Measurements from ENCODE around the gene AOAH. TPM values are rescaled to one million over a fixed set of nuclear protein-coding genes. Genes with fewer than 3 reads are reported as not detected.

Gene AOAH
- total and polyA plus RNA-seq, 2 of the 4 experiments (the other 2 are of a cell fraction) = not detected

GRCh38 chr7:36546331-36546730 is 178.0 kb downstream of the AOAH start:
- POLR2A ChIA-PET (ENCODE audit: unreplicated experiment) = no interaction called here
- no TSS peak for BruUV-seq (replicated peaks)

More at GRCh38 chr7:36546331-36546730, 178.0 kb downstream of the AOAH start:
- no peaks in the 10 kb centered on the region for H3K9me1 ChIP-seq (ENCODE audit: insufficient read depth, low read length)
- H3K18ac ChIP-seq (ENCODE audit: low read depth, low read length) = no peak overlapping the region
- dilution Hi-C loops (cut with HindIII; ENCODE audit: low sequenced_read_pairs, unreplicated experiment) = no loop called here
- H3K9ac ChIP-seq (ENCODE audit: low read depth, low read length) = no peak overlapping the region
- no peak overlapping the region for H2AK5ac ChIP-seq (ENCODE audit: low read depth, low read length)
- no peaks in the 10 kb centered on the region for H3K4me1 ChIP-seq (ENCODE audit: control insufficient read depth, insufficient read depth, low read length)
- no peak overlapping the region for H2BK5ac ChIP-seq (ENCODE audit: low read depth, low read length, poor library complexity, severe bottlenecking)
- in situ Hi-C loops (cut with MboI; ENCODE audit: low sequenced_read_pairs) = no loop called here
- peaks cover 4% of the 10 kb centered on the region for H3K27me3 ChIP-seq (ENCODE audit: control insufficient read depth, insufficient read depth, low read length)
- no peaks in the 10 kb centered on the region for H4K20me1 ChIP-seq (ENCODE audit: insufficient read depth, low read length)
- DNase-seq (no peak), ATAC-seq (ENCODE audit: low read depth) (no peak)
- no peak overlapping the region for H3K56ac ChIP-seq (ENCODE audit: extremely low read depth, insufficient read depth, low read length)
- intact Hi-C loops (cut with micrococcal nuclease) = no loop called here
- H2BK15ac ChIP-seq (ENCODE audit: low read depth, low read length) = no peak overlapping the region
- no peak overlapping the region for H2BK120ac ChIP-seq (ENCODE audit: low read depth, low read length)
- H2AK9ac ChIP-seq (replicated peaks; ENCODE audit: low read depth, low read length, poor library complexity) = no peak overlapping the region
- H4K5ac ChIP-seq (ENCODE audit: low read depth, low read length) = no peak overlapping the region
- H3K27ac ChIP-seq (ENCODE audit: insufficient read depth, low read length) = no peak overlapping the region
- no peak overlapping the region for H3K4me3 ChIP-seq (ENCODE audit: insufficient read depth, low read depth, low read length)
- H4K91ac ChIP-seq (ENCODE audit: insufficient read depth, low read depth, low read length) = no peak overlapping the region
- H3K9me3 ChIP-seq (ENCODE audit: control insufficient read depth, insufficient read depth, low read length) = no peaks in the 10 kb centered on the region
- H3K4me2 ChIP-seq (ENCODE audit: low read depth, low read length) = no peak overlapping the region
- no peak overlapping the region for H3K4ac ChIP-seq (ENCODE audit: low read depth, low read length)
- TF ChIP-seq SMC3 (IDR thresholded peaks at IDR 0.05; ENCODE audit: low read depth, low read length) = no peak
- no peak for TF ChIP-seq ELK1 (IDR thresholded peaks at IDR 0.05; ENCODE audit: borderline replicate concordance, low read depth, low read length)
- no peak for TF ChIP-seq MAFK (IDR thresholded peaks at IDR 0.05; ENCODE audit: low read depth, low read length)
- no peak overlapping the region for H2BK20ac ChIP-seq (ENCODE audit: low read depth, low read length)
- no peak overlapping the region for H3K23ac ChIP-seq (ENCODE audit: low read depth, low read length)
- H3K14ac ChIP-seq (replicated peaks; ENCODE audit: low read depth, low read length) = no peak overlapping the region
- H3K36me3 ChIP-seq (ENCODE audit: control insufficient read depth, insufficient read depth, low read length) = no peaks in the 10 kb centered on the region
- CTCF ChIA-PET = no interaction called here
- H4K8ac ChIP-seq (ENCODE audit: low read depth in 2 of 2, low read length in 2 of 2) = no peak overlapping the region
- no CpG with 5 or more reads among the region's 1 CpG for WGBS, 2 experiments (ENCODE audit: extremely low coverage in 2 of 2, insufficient read length in 1 of 2)
- H3K79me1 ChIP-seq (ENCODE audit: low read depth in 1 of 2, low read length in 2 of 2) = no peaks in the 10 kb centered on the region
- no peak overlapping the region for H2AFZ ChIP-seq (replicated peaks; ENCODE audit: low read length, poor library complexity)

Data from IMR-90 (cell line).